Nucleus accumbens (tissue), 56 donors: Measurements from ENCODE around the gene CNTN5.

Experiments
- DNase-seq, 56 donors: peaks; one replicate each; lab custom pipeline; 2025; lab: John Stamatoyannopoulos, UW

Gene CNTN5

GRCh38 chr11:100356035-100356434, 1335.3 kb downstream of the CNTN5 start:
- no peak for DNase-seq

GRCh38 chr11:100359281-100359680, 1338.5 kb downstream of the CNTN5 start:
- no peak for DNase-seq

- no peak for DNase-seq
These were observed 1347.1 kb downstream of the CNTN5 start for GRCh38 chr11:100367892-100368291.

GRCh38 chr11:100383357-100383865, 1362.7 kb downstream of the CNTN5 start:
- no peak for DNase-seq

- DNase-seq: no peak
These were observed 1375.5 kb downstream of the CNTN5 start for GRCh38 chr11:100396266-100396665.

GRCh38 chr11:100397401-100397800, 1376.7 kb downstream of the CNTN5 start:
- no peak for DNase-seq

GRCh38 chr11:100403816-100404215, 1383.1 kb downstream of the CNTN5 start:
- no peak for DNase-seq

GRCh38 chr11:100404907-100405306, 1384.2 kb downstream of the CNTN5 start:
- DNase-seq: no peak
